Smooth muscle cell (in vitro differentiated cells): ENCODE measurements around the gene NUDT4. TPM values are rescaled to one million over a fixed set of nuclear protein-coding genes. Genes with fewer than 3 reads are reported as not detected.
A peak's percentile ranks its signal among the peaks of the same experiment; 100 is the strongest.

Experiments used
- DNase-seq: peaks from one replicate; lab custom pipeline; 2025; ENCODE audit not compliant: unreplicated experiment; lab: John Stamatoyannopoulos, UW
- H2AFZ ChIP-seq: fragments of 200-600 bp; sonication (generic); 2 replicates; pipeline ENCODE4 v1.6.0; 2016; ENCODE audit warnings: antibody characterized with exemption, low read depth, mild to moderate bottlenecking
- H3F3A ChIP-seq: fragments of 200-600 bp; sonication (generic); 2 replicates; pipeline ENCODE4 v1.6.0; 2017; ENCODE audit warnings: antibody characterized with exemption, low read depth
- H3K27ac ChIP-seq: fragments of 200-600 bp; sonication (generic); 2 replicates; pipeline ENCODE4 v1.5.1; 2016; ENCODE audit warnings: low read depth, mild to moderate bottlenecking
- H3K27me3 ChIP-seq: fragments of 200-600 bp; sonication (generic); 2 replicates; pipeline ENCODE4 v1.6.1; 2016; ENCODE audit warnings: low read depth, mild to moderate bottlenecking
- H3K36me3 ChIP-seq: fragments of 200-600 bp; sonication (generic); 2 replicates; pipeline ENCODE4 v1.5.1; 2016; ENCODE audit warnings: low read depth
- H3K4me1 ChIP-seq: fragments of 200-600 bp; sonication (generic); 2 replicates; pipeline ENCODE4 v1.5.1; 2016; ENCODE audit warnings: low read depth
- H3K4me2 ChIP-seq: fragments of 200-600 bp; sonication (generic); 2 replicates; pipeline ENCODE4 v1.6.0; 2016; ENCODE audit warnings: mild to moderate bottlenecking
- H3K4me3 ChIP-seq: fragments of 200-600 bp; sonication (generic); 2 replicates; pipeline ENCODE4 v1.5.1; 2016; ENCODE audit warnings: mild to moderate bottlenecking
- H3K79me2 ChIP-seq: fragments of 200-600 bp; sonication (generic); 2 replicates; pipeline ENCODE4 v1.6.0; 2016; ENCODE audit warnings: low read depth, mild to moderate bottlenecking
- H3K9ac ChIP-seq: fragments of 200-600 bp; sonication (generic); 2 replicates; pipeline ENCODE4 v1.6.0; 2016; ENCODE audit warnings: low read depth
- H3K9me3 ChIP-seq: fragments of 200-600 bp; sonication (generic); replicated peaks from 2 replicates; pipeline ENCODE4 v1.5.1; 2016; ENCODE audit warnings: low read depth
- H4K20me1 ChIP-seq: fragments of 200-600 bp; sonication (generic); 2 replicates; pipeline ENCODE4 v1.6.0; 2016; ENCODE audit warnings: low read depth
- WGBS: methylation state at CpG from one replicate; pipeline ENCODE4 v1.1.7; 2016; ENCODE audit warnings: low lambda C conversion rate; 5-methylcytosine and 5-hydroxymethylcytosine counted together
- polyA plus RNA-seq: library from polyadenylated mRNA; unstranded; fragments of >200 nt; fragmentation: Nextera tagmentation; extraction: Ambion mirVana; gene quantifications from 2 replicates; pipeline ENCODE4 v1.2.1, GENCODE V29; 2016
- total RNA-seq: library from RNA; depleted of rRNA; stranded (reverse); fragments of >200 nt; gene quantifications from 2 replicates; pipeline ENCODE4 v1.2.3, GENCODE V29; 2014
- TF ChIP-seq, protein P1 (sequence below): fragments of 200-600 bp; sonication (generic); IDR thresholded peaks from 2 replicates; pipeline ENCODE4 v1.5.1; 2017; ENCODE audit warnings: borderline replicate concordance, mild to moderate bottlenecking, antibody characterized with exemption; ENCODE audit not compliant: insufficient read depth, poor library complexity, severe bottlenecking

The NUDT4 gene
- total and polyA plus RNA-seq, 2 experiments from 2014 or later, result 53.9 to 83.2 TPM

DNA sequence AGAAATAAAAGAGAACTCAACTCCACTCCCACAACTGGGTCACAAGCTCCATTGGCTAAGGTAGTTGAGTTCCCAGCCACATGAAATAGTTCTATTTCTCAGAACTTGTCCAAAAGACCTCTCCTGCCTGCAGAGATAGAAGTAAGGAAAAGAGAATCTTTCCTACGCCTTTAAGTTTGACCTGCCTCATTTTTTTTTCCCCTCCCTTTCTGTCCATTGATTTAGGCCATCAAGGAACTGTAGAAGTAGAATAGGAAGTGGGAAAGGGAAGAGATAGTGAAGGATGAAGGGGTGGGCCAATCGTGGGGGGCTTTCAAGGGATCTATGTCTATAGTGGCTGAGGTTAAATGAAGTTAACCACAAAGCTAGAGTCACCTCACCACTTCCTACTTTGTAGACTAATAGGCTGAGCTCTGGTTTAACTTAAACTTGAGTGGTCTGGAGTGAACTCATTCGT is 13.9 kb upstream of the NUDT4 start:
- H3K36me3 ChIP-seq, result no peaks in the 10 kb centered on the region
- TF ChIP-seq, protein P1, sequence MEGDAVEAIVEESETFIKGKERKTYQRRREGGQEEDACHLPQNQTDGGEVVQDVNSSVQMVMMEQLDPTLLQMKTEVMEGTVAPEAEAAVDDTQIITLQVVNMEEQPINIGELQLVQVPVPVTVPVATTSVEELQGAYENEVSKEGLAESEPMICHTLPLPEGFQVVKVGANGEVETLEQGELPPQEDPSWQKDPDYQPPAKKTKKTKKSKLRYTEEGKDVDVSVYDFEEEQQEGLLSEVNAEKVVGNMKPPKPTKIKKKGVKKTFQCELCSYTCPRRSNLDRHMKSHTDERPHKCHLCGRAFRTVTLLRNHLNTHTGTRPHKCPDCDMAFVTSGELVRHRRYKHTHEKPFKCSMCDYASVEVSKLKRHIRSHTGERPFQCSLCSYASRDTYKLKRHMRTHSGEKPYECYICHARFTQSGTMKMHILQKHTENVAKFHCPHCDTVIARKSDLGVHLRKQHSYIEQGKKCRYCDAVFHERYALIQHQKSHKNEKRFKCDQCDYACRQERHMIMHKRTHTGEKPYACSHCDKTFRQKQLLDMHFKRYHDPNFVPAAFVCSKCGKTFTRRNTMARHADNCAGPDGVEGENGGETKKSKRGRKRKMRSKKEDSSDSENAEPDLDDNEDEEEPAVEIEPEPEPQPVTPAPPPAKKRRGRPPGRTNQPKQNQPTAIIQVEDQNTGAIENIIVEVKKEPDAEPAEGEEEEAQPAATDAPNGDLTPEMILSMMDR, result no peak
- no peaks in the 10 kb centered on the region for H4K20me1 ChIP-seq
- H3K4me3 ChIP-seq, result no peak overlapping the region
- H3K9me3 ChIP-seq, result no peaks in the 10 kb centered on the region
- H3K4me2 ChIP-seq, result no peak overlapping the region
- H2AFZ ChIP-seq, result no peak overlapping the region
- no peaks in the 10 kb centered on the region for H3K79me2 ChIP-seq
- WGBS, result 77% methylated on average over 3 of the region's 3 CpGs
- DNase-seq, result no peak
- H3F3A ChIP-seq, result peaks cover 6% of the 10 kb centered on the region
- no peaks in the 10 kb centered on the region for H3K4me1 ChIP-seq
- no peak overlapping the region for H3K27ac ChIP-seq
- no peak overlapping the region for H3K9ac ChIP-seq
- no peaks in the 10 kb centered on the region for H3K27me3 ChIP-seq

DNA sequence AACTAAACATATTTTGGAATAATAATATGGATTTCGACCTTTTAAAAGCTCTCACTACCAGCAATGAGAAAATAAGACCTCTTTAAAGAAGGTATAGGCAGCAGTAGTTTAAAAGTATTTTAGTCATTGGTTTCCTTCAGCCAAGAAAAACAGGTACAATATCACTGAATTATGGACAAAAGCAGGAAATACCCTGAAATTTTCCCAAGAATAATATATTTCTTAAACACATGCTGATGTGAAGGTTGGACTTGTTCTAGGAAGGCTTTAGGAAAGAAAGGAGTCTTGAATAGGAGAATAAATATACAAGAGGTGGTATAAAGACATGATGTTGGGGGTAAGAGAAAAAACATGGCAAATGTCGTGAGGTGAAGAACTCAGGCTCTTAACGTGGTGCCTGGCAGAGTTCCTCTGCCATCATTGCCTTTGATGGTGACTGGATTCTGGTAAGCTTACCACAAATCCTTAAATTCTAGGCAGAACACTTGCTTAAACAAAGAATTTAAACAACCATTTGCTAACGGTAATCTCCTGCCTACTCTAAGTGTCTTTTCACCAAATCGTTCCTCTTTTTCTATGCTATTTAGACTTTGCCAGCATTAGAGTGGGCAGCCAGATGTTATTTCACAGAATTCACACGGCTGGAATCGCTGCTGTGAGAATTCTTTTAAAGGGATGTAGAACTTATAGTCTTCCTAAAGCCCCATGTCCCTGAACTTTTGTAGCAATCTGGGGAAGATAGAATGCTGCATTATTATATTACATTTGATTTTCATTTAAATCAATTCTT is 11.9 kb upstream of the NUDT4 start:
- H3K9me3 ChIP-seq, result no peaks in the 10 kb centered on the region
- no peaks in the 10 kb centered on the region for H3K27me3 ChIP-seq
- H3K4me2 ChIP-seq, result peak overlapping the region; percentile 20
- no peak overlapping the region for H2AFZ ChIP-seq
- DNase-seq, result no peak
- H3F3A ChIP-seq, result peaks cover 6% of the 10 kb centered on the region
- no peaks in the 10 kb centered on the region for H3K4me1 ChIP-seq
- H3K4me3 ChIP-seq, result no peak overlapping the region
- TF ChIP-seq, protein P1, result no peak
- H4K20me1 ChIP-seq, result no peaks in the 10 kb centered on the region
- 47% methylated on average over 7 of the region's 7 CpGs for WGBS
- H3K36me3 ChIP-seq, result no peaks in the 10 kb centered on the region
- H3K79me2 ChIP-seq, result no peaks in the 10 kb centered on the region
- H3K27ac ChIP-seq, result no peak overlapping the region
- no peak overlapping the region for H3K9ac ChIP-seq

DNA sequence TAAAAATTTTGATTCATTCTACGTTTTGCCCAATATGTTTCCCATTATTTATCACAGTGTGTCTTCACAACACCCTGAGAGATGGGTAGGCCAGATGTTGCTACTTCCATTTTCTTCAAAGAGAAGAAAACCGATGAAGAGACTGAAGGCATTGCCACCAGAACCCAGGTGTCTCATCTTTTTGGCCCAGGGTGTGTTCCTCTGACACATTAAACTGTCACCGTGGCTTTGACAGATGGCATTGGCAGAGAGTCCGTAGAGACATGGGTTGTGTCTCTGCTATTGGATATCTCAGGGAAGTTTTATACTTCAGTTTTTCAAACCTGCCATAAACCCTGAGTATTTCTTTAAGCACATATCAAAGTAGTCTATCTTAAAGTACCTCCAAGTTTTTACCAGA is 11.3 kb upstream of the NUDT4 start:
- Histone ChIP-seq H3K27me3 (no peaks in the 10 kb centered on the region), H4K20me1 (no peaks in the 10 kb centered on the region), H3K4me1 (no peaks in the 10 kb centered on the region), H3K9me3 (no peaks in the 10 kb centered on the region), H3K36me3 (no peaks in the 10 kb centered on the region), H3K79me2 (no peaks in the 10 kb centered on the region), H3F3A (peaks cover 6% of the 10 kb centered on the region), H3K4me2 (peak overlapping the region; percentile 12), H2AFZ (no peak overlapping the region), H3K4me3 (no peak overlapping the region), H3K27ac (no peak overlapping the region), H3K9ac (no peak overlapping the region)
- no peak for DNase-seq
- 95% methylated on average over 4 of the region's 4 CpGs for WGBS
- TF ChIP-seq, protein P1, result no peak

DNA sequence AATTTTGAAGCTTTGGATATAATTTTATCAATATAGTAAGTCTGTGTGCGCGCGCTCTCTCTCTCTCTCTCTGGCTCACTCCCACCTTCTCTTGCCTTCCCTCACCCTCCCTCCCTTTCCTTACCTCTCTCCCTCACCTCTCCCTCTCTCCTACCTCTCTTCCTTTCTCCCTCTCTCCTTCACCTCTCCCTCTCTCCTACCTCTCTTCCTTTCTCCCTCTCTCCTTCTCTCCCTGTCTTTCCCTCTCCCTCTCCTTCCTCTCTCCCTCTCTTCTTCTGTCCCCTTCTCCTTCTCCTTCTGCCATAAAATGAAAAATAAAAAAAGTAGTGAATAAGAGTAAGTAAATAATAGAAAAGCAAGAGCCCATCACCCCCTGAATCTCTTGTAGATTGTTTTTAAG is 9.0 kb upstream of the NUDT4 start:
- Histone ChIP-seq H4K20me1 (no peaks in the 10 kb centered on the region), H3K79me2 (no peaks in the 10 kb centered on the region), H3K4me2 (no peak overlapping the region), H3K9me3 (no peaks in the 10 kb centered on the region), H3K4me1 (peaks cover 2% of the 10 kb centered on the region), H3K27ac (no peak overlapping the region), H3F3A (peaks cover 6% of the 10 kb centered on the region), H3K36me3 (no peaks in the 10 kb centered on the region), H3K27me3 (no peaks in the 10 kb centered on the region), H3K4me3 (no peak overlapping the region), H3K9ac (no peak overlapping the region), H2AFZ (no peak overlapping the region)
- WGBS, result 94% methylated on average over 3 of the region's 3 CpGs
- TF ChIP-seq, protein P1, result no peak
- DNase-seq, result no peak
